AG20443 (cell line): ENCODE results near the gene CYP26A1.
"Not testable (repeated sequence)": the region's sequence is repeated elsewhere in the genome, so short reads cannot be mapped to it uniquely, and the experiment has no call there.

ENCODE experiments used
- DNase-seq: peaks from one replicate; pipeline ENCODE4 v3.0.0; 2012; ENCODE audit warnings: low spot score, mixed read lengths

Gene CYP26A1

DNA sequence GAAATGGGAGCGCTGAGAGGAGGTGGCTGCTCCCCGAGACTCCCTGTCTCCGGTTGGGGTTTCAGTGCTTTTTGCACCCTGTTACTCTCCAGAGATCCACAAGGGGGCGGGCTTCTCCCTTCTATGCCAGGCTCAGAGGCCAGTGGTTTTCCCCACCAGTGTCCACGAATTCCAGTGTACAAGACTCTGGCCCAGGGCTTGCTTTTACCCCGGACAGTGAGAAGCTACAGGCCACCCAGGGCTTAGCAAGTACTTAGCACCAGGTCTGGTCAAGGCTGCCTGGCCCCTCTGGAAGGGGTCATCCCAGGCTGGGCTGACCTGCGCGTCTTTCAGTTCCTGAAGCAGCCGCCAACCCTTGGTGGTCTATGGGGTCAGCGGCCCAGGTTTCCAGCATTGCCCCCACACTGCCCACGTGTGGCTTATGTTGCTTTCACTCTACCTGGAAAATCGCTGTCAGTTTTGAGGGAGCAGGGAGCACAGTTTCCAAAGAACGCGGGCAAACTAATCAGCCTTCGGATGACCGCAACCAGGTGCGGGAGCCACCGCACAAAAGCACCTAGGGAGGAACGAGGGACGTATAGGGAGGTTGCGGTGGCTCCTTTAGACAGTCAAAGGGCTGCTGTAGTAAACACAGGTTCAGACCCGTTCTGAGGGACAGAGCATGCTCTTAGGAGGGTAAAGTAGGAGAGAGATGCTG, 6.8 kb downstream of the CYP26A1 start:
- DNase-seq, result peak; percentile 91

- DNase-seq, result no peak
Measured at GRCh38 chr10:93081318-93081717, 7.6 kb downstream of the CYP26A1 start.

GRCh38 chr10:93081834-93082233, 8.1 kb downstream of the CYP26A1 start:
- DNase-seq, result no peak

DNA sequence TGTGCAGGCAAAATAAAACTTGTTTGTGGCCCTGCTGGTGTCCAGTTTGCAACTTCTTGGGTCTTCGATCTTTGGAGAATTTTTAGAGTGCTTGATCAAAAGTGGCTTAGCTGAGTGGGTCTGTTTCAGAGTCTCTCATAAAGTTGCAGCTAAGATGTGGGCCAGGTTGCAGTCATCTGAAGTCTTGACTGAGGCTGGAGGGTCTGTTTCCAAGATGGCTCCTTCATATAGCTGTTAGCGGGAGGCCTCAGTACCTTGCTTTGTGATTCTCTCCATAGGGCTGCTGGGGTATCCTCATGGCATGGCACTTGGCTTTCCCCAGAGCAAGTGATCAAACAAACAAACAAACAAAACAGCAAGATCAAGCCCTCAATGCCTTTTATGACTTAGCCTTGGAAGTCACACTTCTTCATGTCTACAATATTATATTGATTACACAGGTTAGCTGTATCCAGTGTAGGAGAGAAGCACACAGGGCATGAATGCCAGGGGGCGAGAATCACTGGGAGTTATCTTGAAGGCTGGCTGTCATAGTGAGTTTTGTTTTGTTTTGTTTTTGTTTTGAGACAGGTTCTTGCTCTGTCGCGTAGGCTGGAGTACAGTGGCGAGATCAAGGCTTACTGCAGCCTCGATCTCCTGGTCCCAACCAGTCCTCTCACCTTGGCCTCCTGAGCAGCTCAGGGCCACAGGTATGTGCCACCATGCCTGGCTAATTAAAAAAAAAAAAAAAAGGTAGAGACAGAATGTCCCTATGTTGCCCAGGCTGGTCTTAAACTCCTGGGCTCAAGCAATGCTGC, 10.2 kb downstream of the CYP26A1 start:
- DNase-seq, result no peak

DNA sequence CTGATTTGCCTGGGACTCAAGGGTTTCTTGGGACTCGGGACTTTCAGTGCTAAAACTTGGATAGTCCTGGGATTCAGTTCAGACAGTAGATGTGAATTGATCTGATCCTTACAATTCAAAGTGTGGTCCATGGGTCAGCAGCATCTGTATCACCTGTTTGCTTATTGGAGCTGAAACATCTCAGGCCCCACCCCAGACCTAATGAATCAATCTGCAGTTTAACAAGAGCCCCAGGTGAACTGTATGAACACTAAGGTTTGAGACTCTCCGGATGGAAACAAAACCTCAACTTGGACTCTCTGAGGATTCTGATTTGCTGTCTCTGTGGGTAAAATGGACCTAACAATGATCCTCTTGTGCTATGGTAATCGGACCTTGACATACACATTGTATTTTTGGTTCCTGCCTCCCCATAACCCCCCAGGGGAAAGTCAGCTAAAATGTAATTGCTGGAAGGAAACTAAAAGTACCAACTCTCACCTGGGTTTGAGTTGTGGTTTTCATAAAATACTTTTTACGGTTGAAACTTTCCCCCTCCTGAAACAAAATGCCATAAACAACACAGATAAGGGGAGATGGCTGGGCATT, 11.7 kb downstream of the CYP26A1 start:
- DNase-seq, result no peak

- DNase-seq, result no peak
Measured at GRCh38 chr10:93086289-93086688, 12.6 kb downstream of the CYP26A1 start.

DNA sequence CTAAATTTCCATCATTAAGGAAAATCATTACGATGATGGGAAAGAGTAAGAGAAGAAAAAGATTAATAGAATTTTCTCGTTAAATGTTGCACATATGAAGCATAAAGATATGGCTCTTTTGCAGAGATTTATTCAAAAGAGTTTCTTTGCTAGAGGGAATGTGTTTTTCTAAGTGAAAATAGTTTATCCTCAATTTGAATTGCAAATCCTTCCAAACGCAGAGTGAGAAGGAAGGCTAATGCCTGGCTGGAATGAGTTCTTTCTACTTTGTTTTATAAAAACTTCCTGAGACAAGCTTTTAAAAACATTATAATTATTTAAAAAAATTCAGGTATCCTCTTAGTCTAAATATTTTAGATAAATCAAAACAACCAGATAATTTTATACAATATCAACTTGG, 14.2 kb downstream of the CYP26A1 start:
- DNase-seq, result no peak

GRCh38 chr10:93088466-93088865, 14.8 kb downstream of the CYP26A1 start:
- no peak for DNase-seq

DNA sequence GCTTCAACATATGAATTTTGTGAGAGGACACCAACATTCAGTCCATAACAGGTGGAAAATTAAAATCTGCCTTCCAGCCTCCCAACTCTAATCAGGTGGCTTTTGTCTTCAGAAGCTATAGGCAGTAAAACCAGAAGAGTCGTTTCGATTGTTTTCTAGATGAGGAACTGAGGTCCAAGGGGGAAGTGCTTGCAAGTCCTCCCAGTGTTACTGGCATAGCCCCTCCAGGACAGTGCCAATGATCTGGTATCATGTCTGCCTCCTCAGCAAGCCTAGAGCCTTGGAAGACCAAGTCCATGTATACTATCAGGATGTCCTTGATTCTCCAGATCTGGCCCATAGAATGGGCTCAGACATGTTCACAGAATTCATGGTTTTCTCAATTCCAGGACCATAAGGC, 16.9 kb downstream of the CYP26A1 start:
- DNase-seq, result no peak

DNA sequence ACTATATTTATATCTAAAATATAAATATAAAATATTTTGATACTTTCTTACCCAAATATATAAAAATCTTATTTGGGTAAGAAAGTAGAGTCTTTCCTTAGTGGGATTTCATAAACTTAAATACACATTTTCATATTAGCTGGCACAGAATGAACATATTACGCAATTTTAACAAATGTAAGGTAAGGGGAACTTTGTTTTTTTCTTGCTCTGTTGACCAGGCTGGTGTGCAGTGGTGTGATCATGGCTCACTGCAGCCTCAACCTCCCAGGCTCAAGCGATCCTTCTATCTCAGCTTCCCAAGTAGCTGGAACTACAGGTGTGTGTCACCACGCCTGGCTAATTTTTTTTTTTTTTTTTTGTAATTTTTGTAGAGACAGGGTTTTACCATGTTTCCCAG, 18.3 kb downstream of the CYP26A1 start:
- no peak for DNase-seq

- no peak for DNase-seq
Measured at GRCh38 chr10:93095225-93095624, 21.5 kb downstream of the CYP26A1 start.

- no peak for DNase-seq
Measured at GRCh38 chr10:93096901-93097300, 23.2 kb downstream of the CYP26A1 start.

DNA sequence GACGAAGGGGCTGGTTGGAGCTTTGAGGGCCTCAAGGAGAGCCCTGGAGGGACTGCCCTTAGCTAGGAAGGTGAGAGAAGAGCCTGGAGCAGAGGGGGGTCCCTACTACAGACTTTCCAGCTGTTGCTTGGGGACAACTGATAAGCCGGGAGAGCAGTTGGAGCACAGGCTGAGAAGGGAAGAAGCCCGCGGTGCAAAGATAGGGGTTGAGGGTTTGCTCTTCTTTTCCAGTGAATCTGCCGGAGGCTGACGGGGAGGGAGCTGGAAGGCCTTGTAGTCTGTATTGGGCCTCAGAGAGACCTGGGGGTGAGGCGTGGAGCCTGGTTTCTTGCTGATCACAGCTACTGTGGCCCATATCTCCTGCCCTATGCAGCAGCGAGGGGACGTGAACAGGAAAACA, 23.7 kb downstream of the CYP26A1 start:
- no peak for DNase-seq

DNA sequence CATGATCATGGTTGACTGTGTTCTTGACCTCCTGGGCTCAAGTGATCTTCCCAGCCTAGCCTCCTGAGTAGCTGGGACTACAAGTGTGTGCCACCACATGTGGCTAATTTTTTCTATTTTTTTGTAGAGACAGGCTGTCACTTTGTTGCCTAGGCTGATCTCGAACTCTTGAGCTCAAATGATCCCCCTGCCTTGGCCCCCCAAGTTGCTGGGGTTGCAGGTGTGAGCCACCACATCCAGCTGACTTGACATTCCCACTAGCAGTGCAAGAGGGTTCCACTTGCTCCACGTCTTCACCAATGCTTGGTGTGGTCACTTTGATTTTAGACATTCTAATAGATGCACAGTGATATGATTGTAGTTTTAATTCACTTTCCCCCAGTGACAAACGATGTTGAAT, 25.1 kb downstream of the CYP26A1 start:
- DNase-seq, result no peak

DNA sequence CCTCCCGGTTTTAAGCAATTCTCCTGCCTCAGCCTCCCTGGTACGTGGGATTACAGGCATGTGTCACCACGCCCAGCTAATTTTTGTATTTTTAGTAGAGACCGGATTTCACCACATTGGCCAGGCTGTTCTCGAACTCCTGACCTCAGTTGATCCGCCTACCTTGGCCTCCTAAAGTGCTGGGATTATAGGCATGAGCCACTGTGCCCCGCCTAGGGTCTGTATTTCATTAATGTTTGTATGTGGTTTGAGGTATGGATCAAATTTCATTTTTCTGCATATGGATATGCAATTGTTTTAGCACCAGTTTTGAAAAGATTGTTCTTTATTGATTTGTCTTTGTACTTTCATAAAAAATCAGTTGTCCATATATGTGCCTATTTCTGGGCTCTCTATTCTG, 26.0 kb downstream of the CYP26A1 start:
- DNase-seq, result no peak

DNA sequence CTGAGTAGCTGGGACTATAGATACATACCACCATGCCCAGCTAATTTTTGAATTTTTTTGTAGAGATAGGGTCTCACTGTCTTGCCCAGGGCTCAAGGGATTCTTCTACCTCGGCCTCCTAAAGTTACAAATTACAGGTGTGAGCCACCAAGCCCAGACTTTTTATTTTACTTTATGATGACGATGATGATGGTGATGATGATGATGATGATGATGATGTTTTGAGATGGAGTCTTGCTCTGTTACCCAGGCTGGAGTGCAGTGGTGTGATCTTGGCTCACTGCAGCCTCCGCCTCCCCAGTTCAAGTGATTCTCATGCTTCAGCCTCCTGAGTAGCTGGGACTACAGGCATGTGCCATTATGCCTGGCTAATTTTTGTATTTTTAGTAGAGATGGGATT, 27.5 kb downstream of the CYP26A1 start:
- not testable (repeated sequence) for DNase-seq

DNA sequence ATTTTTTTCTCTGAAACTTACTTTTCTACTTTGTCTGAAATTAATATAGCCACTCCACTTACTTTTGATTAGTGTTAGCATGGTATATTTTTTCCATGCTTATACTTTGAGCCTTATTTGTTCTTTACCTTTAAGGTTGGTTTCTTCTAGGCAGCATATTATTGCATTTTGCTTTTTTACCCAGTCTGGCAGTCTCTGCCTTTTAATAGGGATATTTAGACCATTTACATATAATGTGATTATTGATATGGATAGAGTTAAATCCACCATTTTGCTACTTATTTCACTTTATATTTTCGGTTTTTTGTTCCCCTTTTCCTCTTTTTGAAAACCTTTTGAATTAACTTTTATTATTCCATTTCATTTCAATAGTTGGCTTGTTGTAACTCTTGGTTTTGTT, 30.3 kb downstream of the CYP26A1 start:
- DNase-seq, result no peak

DNA sequence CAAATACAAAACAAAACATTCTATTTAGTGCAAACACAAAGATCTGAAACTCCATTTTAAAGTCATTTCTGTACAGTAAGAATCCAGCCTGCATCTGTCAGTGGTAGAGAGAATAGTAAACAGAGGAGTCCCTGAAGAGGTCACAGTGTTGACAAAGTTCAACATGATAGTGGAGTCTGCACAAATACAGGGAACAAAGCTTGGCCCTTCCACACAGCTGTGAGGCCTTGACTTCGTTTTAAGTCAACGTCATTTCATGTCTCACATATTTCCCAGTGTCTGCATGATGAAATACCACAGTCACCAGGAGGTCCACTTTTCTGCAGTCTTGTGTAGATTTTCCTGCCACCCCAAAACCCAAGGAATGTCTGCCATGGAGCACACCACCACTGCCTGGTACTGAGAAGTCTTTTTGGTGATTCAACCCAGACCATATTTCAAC, 33.0 kb downstream of the CYP26A1 start:
- peak; percentile 30 for DNase-seq

- no peak for DNase-seq
Measured at GRCh38 chr10:93110472-93111146, 36.9 kb downstream of the CYP26A1 start.

GRCh38 chr10:93113042-93113441, 39.3 kb downstream of the CYP26A1 start:
- no peak for DNase-seq

- peak; percentile 70 for DNase-seq
Measured at GRCh38 chr10:93115661-93116383, 42.1 kb downstream of the CYP26A1 start.

DNA sequence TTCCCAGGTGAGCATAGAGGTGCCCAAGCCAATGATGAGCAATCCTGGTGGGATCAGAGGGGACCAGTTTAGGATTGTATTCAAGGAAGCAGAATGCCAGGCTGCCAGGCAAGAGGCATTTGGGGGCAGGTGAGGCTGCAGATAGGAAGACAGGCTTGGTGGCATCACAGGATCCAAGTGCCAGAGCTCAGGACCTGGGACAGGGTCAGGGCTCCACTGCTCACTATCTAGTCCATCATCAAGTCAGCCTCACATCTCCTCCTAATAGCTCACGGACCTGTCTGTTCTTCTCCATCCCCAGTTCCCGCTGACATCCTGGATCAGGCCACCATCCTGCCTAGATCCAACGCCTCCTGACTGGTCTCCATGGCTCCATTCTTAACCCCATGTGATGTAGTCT, 47.6 kb downstream of the CYP26A1 start:
- DNase-seq, result no peak
